ENCODE measurements around the gene HSD17B10.

HSD17B10 gene

GRCh38 chrX:53395605-53396298 lies 38.4 kb downstream of the HSD17B10 start:
- Histone ChIP-seq H3K9ac (ENCODE audit: low read length) (no peak overlapping the region), H3K4me3 (ENCODE audit: low read depth in 1 of 2, low read length in 2 of 2) (no peak overlapping the region), H3K4me1 (ENCODE audit: insufficient read depth, low read length) (no peaks in the 10 kb centered on the region), H3K9me3 (ENCODE audit: low read length) (no peaks in the 10 kb centered on the region), H3K36me3 (ENCODE audit: insufficient read depth, low read length) (peaks cover 26% of the 10 kb centered on the region), H3K27ac (ENCODE audit: low read depth, low read length) (no peak overlapping the region), H3K27me3 (ENCODE audit: control insufficient read depth in 1 of 2, insufficient read depth in 2 of 2, low read length in 2 of 2) (no peaks in the 10 kb centered on the region)

- Histone ChIP-seq H3K36me3 (ENCODE audit: insufficient read depth, low read length) (peaks cover 49% of the 10 kb centered on the region), H3K9me3 (ENCODE audit: low read length) (no peaks in the 10 kb centered on the region), H3K4me3 (ENCODE audit: low read depth in 1 of 2, low read length in 2 of 2) (no peak overlapping the region), H3K9ac (ENCODE audit: low read length) (no peak overlapping the region), H3K27me3 (ENCODE audit: control insufficient read depth in 1 of 2, insufficient read depth in 2 of 2, low read length in 2 of 2) (no peaks in the 10 kb centered on the region), H3K4me1 (ENCODE audit: insufficient read depth, low read length) (no peaks in the 10 kb centered on the region), H3K27ac (ENCODE audit: low read depth, low read length) (no peak overlapping the region)
Observed at GRCh38 chrX:53383376-53384076, 50.6 kb downstream of the HSD17B10 start.

Measured in muscle layer of colon (tissue), 2 donors.